ENCODE results near the gene SSBP4.
"Not testable (repeated sequence)": the region's sequence is repeated elsewhere in the genome, so short reads cannot be mapped to it uniquely, and the experiment has no call there.

SSBP4 gene

DNA sequence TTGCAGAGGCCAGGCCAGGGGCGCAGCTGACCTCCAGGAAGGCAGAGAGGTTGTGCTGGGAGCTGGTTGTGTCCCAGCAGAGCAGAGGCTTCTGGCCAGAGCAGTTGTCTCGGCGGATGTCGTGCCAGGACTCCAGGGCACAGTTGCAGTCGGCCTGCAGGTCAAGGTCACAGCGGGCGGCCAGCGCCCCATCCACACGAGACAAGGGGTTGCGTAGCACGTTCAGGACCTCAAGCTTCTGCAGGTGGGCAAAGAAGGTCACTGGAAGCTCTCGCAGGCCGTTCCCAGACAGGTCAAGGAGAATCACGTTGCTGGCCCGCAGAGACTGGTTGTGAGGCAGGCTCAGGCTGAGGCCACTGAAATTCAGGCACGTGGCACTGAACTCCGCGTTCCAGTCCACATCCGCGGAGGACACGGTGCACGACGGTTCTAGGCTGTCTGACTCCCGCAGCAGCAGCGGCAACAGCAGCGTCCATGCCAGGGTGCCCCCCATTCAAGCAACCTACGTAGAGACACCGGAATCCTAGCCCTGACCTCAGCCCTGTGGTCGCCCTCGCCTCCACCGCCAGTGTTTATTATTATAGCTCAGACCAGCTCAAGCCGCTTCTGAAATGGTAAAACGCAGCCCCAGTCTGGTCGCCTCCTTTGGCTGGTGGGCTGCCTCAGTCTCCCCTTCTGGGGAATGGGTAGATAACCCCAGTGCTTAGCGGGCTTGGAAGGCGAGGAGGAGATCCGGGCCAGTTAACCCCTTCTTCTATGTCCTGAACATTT lies 22.5 kb upstream of the SSBP4 start:
- no peak for DNase-seq

DNA sequence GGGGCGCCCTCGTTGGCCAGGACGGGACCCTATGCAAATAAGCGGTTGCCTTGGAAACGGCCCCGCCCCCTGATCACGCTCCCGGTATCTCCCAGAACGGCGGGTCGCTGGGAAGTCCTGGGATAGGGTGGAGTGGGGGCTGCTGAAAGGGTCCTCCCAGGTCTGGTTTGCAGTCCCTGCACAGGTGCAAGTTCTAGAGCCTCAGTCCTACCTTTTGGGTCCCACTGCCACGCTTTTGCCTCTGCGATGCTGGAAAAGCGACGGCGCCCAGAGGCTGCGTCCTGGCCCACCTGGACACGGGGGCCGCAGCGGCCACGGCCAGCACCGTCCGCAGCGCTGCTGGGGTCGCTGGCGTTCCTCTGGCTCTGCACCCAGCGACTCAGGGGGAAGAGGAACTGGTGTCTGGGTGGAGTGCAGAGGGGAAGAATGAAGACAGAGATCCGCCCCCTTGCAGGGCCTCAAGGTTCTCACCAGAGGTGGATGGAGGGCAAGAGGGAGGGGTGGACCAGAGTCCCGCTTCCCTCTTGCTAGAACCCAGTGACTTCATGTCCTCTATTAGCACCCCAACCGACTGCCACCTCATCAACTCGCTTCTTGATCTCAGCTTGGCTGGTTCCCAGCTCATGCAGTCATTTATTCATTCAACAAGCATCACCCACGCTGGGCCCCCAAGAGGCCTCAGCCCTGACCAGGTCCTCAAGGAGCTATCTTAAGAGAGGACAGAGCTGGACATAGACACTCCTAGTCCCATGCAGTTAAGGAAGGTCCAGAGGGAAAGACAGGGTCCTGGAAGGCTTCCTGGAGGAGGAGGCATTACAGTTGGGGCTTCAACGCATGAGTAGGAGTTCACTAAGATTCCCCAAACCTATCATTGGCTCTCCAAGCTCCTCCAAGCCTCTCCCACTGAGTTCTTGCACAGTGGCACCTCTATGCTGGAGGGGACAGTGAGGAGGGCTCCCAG lies 21.7 kb upstream of the SSBP4 start, which contains the start of gene LRRC25:
Gene LRRC25, minus strand, starts transcription at position 381 of the 961 bp plus-strand sequence. CDS start 659 bp downstream, outside the sequence.
- DNase-seq, result no peak

DNA sequence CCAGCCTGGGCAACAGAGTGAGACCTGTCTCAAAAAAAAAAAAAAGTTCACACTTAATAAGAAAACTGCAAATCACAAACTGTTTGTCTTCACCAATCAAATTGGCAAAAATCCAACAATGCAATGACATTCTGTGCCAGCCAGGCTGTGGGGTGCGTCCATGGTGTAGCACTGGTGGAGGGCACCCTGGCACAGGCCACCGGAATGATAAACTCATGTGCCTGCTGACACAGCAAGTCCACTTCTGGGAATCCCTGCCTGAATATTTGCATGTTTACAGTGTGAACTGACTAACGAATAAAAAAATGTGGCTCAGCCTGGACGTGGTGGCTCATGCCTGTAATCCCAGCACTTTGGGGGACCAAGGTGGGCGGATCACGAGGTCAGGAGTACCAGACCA lies 20.2 kb upstream of the SSBP4 start:
- no peak for DNase-seq

DNA sequence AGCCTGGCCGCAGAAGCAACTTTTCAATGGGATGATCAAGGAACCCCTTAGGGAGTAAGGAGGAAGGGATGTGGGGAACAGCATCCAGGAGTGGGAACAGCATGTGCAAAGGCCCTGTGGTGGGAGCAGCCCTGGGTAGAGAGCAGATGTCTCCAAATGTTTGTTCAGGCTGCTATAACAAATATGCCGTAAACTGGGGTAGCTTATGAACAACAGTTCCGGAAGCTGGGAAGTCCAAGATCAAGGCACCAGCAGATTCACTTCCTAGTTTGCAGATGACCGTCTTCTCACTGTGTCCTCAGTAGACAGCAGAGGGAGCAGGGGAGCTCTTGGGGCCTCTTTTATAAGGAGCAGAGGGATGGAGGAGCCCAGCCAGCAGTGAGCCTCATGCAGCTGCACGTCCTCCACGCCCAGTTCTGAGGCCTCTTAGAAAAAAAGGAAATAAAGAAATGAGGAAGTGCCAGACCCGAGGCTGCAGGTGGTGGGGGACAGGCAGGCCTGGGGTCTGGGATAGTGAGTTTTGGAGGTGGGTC lies 17.6 kb upstream of the SSBP4 start:
- DNase-seq, result no peak

DNA sequence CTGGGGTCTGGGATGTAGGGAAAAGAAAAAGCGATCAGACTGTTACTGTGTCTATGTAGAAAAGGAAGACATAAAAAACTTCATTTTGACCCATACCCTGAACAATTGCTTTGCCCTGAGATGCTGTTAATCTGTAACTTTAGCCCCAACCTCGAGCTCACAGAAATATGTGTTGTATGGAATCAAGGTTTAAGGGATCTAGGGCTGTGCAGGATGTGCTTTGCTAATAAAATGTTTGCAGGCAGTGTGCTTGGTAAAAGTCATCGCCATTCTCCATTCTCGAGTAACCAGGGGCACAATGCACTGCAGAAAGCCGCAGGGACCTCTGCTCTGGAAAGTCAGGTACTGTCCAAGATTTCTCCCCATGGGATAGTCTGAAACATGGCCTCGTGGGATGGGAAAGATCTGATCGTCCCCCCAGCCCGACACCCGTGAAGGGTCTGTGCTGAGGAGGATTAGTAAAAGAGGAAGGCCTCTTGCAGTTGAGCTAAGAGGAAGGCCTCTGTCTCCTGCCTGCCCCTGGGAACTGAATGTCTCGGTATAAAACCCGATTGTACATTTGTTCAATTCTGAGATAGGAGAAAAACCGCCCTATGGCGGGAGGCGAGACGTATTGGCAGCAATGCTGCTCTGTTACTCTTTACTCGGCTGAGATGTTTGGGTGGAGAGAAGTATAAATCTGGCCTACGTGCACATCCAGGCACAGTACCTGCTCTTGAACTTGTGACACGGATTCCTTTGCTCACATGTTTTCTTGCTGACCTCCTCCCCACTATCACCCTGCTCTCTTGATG lies 16.5 kb upstream of the SSBP4 start:
- not testable (repeated sequence) for DNase-seq

DNA sequence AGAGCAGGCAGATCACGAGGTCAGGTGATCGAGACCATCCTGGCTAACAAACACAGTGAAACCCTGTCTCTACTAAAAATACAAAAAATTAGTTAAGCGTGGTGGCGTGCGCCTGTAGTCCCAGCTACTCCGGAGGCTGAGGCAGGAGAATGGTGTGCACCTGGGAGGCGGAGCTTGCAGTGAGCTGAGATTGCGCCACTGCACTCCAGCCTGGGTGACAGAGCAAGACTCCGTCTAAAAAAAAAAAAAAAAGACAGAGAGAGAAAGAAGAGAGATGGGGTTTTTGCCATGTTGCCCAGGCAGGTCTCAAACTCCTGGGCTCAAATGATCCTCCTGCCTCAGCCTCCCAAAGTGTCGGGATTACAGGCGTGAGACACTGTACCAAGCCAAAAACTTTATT lies 13.4 kb upstream of the SSBP4 start:
- not testable (repeated sequence) for DNase-seq

DNA sequence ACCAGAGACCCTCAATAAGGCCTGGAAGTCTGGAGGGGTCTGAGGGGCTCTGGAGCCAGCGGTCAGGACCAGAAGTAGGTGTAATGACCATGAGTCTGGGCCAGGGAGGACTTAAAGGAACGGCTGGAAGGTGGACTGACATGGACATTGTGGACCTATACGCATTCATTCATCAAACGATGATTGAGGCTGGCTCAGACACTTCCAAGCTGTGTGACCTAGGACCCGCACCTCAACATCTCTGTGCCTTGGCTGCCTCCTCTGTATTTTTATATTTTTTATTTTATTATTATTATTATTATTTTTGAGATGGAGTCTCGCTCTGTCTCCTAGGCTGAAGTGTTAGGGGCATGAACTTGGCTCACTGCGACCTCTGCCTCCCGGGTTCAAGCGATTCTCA lies 12.4 kb upstream of the SSBP4 start:
- no peak for DNase-seq

DNA sequence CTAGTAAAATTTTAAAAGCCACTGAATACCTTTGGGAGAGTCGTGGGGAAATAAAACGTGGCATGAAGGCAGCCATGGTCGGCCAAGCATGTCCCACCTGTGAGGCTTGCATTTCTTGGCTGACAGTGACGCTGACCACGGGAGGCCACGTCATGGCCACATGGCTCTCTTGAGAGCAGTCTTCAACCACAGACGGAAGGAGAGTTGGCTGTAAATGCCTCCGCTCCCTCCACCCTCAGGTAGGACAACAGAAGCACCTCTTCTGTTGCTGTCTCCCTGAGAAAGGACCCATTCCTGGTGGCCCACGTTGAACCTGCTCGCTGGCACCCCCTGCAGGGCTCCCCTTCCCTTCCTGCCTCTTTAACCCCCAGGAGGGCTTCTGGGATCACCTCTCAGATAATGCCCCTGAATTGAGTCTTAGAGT lies 11.1 kb upstream of the SSBP4 start:
- no peak for DNase-seq

DNA sequence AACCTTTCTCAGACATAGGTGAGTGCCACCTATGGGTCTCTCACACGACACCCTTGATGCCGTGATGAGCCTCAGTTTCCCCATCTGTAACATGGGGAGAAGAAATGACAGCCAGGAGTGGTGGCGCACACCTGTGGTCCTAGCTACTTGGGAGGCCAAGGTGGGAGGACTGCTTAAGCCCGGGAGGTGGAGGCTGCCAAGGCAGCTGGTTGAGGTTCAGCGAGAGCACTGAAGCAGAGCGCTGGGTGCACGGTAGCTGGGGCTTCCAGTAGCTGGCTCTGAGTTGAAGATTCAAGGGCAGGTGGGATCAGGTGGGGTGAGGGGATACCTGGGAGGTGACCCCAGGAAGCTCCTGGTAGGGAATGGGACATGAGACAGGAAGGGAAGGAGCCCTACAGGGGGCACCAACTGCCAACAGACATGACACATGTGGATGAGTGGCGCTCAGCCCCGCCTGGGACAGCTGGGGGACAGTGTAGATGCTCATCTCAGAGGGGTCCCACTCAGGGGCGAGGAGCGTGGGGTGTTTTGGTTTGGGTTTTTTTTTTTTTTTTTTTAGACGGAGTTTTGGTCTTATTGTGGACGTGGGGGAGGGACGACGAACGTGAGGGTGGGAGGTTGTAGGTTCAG lies 6.5 kb upstream of the SSBP4 start:
- no peak for DNase-seq

DNA sequence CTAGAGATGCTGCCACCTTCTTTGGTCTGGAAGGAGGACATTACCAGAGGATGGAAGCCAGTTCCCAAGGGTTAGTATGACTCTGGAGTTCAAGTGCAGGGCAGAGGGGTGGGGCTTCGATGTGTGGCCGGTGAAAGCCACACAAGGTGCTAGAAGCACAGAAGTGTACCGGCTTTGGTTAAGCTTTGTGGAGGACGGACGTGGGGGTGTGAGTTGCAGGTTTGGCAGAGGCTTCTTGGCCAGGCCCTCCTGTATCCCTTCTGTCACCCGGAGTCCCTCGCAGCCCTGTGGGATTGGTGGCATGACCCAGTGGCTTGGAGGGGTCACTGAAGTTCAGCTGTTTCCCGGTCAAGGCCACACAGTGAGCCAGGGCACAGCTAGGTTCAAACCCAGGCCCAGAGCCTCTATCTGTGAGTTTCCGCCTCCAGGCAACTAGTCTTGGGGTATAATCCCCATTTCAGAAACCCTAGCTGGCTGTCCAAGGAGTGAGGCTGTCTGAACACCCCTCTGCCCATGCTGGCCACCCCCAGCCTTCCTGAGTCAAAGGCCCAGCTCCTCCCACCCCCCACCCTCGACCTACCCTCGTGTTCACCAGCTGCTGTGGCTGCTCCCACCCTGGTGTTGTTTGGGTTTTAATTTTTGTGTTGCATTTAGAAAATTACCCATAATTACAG lies 4.6 kb upstream of the SSBP4 start:
- no peak for DNase-seq

DNA sequence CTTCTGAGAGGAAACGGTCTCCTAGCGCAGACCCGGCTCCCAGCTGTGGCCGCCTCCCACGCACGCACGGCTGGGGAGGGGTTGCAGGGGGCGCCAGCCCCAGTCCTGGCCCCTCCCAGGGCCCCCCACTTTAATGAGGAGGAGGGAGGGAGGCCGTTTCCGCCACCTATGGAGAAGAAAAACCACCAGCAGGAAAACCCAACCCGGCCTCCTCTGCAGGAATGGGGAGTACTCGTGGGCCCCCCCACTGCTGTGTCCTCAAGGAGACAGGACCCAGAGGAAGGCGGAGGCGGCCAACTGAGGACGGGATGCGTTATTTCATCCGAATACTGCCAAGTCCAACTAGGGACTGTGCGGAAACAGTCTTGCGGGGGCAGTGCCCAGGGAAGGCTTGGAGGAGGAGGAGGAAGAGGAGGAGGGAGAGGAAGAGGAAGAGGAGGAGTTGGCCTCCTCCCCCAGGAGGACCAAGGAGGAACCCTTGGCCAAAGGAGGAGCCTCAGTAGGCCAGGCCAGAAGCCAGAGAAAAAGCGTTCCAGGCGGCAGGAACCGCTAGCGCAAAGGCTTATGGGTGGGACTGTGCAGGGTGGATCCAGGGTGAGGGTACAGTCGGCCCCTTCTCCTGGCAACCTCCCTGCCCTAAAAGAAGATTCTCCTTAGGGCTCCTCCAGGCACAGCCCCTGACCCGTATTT lies 3.9 kb upstream of the SSBP4 start:
- DNase-seq, result no peak

DNA sequence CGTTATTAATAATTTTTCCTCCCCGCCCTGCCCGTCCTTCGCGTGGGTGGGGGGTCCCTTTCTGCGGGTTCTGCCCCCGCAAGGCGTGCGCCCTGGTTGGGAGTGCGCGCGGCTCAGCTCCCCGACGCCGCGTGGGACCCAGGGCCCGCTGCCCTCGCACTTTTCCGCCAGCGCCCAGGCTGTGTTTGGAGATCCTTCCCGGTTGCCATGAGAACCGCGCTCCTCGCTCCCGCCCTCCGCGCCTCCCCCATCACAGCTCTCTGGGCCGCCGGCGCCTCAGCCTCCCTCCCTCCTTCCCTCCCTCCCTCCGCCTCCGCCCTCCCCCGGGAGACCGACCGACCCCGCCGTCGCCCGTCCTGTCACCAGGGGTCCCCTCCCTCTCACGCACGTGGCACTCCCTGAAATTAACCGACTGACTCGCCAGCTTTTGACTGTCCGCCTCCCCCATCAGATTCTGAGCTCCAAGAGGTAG lies 2.4 kb upstream of the SSBP4 start:
- no peak for DNase-seq

DNA sequence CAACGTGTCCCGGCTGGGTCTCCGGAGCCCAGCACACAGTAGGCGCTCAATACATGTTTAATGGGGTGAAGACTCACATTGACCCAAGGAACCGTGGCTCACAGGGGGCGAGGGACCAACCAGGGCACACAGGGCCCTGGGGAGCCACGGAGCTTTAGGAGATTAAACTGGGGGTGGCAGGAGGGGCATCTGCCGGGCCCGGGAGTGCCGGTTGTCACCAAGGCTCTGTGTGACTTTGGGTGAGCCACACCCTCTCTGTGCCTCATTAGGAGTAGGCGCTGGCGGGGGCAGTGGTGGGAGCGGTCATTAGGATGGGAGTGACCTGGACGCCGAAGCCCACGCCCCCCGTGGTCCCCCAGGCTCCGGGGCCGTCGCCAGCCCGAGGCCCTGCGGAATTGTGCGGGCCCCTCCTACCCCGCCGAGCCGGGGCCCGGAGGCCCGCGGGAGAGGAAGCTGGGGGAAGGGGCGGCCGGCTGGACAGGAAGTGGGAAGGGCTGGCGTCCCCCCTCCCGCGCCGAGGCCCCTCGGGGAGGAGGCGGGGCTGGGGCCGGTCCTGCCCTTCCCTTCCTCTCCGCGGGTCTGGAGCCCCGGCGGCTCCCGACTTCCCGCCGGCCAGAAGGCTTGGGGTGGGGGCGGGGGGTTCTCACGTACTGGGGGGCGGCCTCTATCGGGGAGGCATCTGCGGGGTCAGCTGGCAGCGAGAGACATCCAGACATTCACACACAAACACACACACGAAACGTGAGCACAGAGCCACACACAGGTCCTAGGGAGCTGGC lies 1.8 kb upstream of the SSBP4 start:
- DNase-seq, result no peak

DNA sequence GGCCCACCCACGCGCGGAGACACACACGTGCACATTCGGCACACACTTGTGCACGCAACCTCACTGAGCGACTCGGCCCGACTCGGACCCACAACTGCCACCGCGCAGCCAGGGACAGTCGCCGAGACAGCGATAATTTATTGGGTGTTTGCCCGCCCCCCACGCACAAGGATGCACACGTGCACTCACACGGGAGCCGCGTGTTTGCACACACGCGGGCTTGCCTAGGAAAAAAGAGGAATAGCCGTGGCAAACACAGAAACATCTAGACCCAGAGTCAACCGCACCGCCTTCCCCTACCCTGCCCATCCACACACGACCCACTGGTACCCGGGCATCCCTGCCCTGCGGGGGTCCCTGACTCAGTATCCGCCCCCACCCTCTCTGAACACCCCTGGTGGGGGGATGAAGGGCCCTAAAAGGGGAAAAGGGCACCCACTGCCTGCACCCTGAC lies 1.1 kb upstream of the SSBP4 start:
- DNase-seq, result no peak

DNA sequence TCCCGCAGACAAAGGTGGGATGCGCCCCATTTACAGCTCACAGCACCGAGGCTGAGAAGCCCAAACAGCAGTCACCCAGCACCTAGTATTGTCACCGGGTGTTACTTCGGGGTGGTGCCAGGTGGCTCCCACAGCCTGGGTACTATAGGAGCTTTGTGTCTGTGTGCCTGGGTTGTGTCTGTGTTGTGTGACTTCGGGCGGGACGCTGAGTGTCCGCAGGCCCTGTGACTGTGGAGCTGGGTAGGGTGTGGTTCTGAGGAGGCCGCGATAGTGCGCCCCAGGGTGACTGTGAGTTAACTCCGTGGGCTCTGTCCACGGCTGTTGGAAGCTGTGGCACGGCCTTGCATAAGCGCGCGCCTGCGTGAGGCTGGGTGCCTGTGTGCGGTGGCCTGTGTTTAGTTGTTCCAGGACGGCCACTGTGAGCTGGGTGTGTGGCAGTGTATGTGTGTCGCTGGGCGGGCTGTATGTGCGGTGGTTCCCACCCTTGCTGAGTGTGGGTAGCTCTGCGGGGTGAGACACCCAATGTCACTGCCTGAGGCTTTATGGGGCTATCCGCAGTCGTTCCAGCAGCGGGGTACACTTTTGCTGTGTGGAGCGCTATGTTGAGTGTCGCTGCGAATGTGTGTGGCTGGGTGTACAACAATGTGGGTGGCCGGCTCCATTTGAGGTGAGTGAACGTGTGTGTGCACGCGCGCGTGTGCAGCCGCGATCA lies 559 bp upstream of the SSBP4 start:
- DNase-seq, result no peak

DNA sequence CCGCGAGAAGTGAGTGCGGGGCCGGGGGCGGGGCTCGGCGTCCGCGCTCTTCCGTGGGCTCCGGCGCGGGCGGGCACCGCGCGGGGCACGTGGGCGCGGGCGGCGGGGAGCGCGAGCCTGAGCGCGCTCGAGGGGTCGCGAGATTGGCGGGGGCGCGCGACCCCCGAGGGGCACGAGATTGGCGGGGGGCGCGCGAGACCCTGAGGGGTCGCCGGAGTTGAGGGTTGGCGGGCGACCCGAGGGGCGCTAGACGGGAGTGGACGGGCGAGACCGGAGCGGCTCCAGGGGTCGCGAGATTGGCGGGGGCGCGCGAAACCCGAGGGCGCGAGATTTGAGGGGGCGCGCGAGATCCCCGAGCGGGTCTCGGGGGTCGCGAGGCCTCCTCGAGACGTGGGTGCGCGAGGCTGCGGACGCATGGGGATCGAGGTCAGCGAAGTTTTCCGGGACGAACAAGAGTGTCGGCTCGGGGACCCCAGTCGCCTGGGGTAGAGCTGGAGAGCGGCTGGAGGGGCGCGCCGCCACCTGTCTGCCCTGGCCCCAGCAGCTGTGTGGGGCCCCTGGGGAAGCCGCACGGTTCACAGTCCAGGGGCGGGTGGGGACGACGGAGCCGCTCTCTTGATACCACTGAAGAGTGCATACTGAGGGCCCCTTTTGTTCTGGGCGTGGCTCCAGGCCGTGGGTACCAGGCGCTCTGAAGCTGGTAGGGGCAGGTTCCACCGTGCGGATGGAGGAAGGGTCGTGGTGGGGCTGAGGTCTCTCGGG lies 682 bp downstream of the SSBP4 start:
- no peak for DNase-seq

DNA sequence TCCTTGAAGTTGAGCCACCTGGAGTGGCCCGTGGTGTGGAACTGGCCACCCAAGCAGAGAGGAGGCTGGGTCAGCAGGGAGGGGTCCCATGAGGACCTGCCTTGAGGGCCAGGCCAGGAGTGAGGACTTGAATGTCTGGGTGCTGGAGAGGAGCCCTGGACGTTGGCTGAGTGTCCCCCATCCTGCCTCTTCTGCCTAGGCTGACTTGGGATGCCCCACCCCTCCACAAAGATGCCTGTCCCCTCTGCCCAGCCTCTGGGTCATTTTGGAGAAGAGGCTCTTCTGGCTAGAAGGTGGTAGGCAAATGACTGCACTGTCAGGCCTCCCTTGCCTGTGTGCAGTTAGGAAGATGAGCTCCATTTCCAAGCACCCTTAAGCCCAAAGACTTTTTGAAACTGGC lies 1.7 kb downstream of the SSBP4 start:
- DNase-seq, result no peak

DNA sequence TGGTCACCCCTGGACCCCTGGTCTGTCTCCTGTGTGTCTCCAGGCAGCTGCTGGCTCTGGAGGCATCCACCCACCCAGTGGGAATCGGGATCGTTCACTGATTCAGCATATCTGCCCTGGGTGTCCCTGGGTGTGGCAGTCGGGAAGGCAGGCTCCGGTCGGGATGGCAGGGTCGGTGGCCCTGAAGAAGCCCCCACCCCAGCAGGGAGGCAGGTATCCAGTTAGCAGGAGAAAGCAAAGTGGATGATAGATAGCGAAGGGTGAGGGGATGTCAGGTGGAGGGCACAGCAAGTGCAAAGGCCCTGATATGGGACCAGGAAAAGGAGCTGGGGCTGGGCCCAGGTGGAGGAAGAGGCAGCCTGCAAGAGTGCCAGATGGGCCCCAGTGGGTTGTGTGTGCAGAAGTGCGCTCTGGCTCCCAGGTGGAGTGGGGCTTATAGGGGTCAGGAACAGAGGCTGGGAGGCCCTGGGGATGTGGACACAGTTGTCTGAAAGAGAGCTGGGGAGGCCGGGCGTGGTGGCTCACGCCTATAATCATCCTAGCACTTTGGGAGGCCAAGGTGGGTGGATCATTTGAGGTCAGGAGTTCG lies 2.3 kb downstream of the SSBP4 start:
- no peak for DNase-seq

All from NCI-H1048 (cell line).